HG03045 (cell line): ENCODE measurements around the gene OCIAD2.
"Not testable (repeated sequence)": the region's sequence is repeated elsewhere in the genome, so short reads cannot be mapped to it uniquely, and the experiment has no call there.

ENCODE experiments used
- ATAC-seq: cut with Tn5 transposase; IDR thresholded peaks from one replicate; pipeline ENCODE4 v1.9.1; 2021; ENCODE audit warnings: mild to moderate bottlenecking, moderate library complexity; ENCODE audit not compliant: unreplicated experiment

OCIAD2 gene

GRCh38 chr4:48907706-48908477, 1.3 kb upstream of the OCIAD2 start:
- ATAC-seq, result no peak

GRCh38 chr4:48905363-48906015, 1.1 kb downstream of the OCIAD2 start:
- no peak for ATAC-seq

- ATAC-seq, result no peak
Observed at GRCh38 chr4:48904541-48905142, 1.9 kb downstream of the OCIAD2 start.

GRCh38 chr4:48904101-48904500, 2.5 kb downstream of the OCIAD2 start:
- no peak for ATAC-seq

GRCh38 chr4:48902266-48902665, 4.3 kb downstream of the OCIAD2 start:
- no peak for ATAC-seq

- no peak for ATAC-seq
Observed at GRCh38 chr4:48901196-48901595, 5.4 kb downstream of the OCIAD2 start.

GRCh38 chr4:48899950-48900349, 6.6 kb downstream of the OCIAD2 start:
- ATAC-seq, result no peak

GRCh38 chr4:48899432-48899749, 7.2 kb downstream of the OCIAD2 start:
- no peak for ATAC-seq

- ATAC-seq, result no peak
Observed at GRCh38 chr4:48898733-48899431, 7.7 kb downstream of the OCIAD2 start.

- ATAC-seq, result no peak
Observed at GRCh38 chr4:48896845-48897244, 9.7 kb downstream of the OCIAD2 start.

GRCh38 chr4:48891028-48891619, 15.4 kb downstream of the OCIAD2 start:
- no peak for ATAC-seq

GRCh38 chr4:48889750-48890149, 16.8 kb downstream of the OCIAD2 start:
- ATAC-seq, result not testable (repeated sequence)

- ATAC-seq, result not testable (repeated sequence)
Observed at GRCh38 chr4:48881646-48882045, 24.9 kb downstream of the OCIAD2 start.

GRCh38 chr4:48879561-48880442, 26.8 kb downstream of the OCIAD2 start:
- no peak for ATAC-seq

GRCh38 chr4:48877827-48878535, 28.6 kb downstream of the OCIAD2 start:
- ATAC-seq, result no peak

GRCh38 chr4:48864696-48865095, 41.9 kb downstream of the OCIAD2 start:
- not testable (repeated sequence) for ATAC-seq

GRCh38 chr4:48863728-48864127, 42.8 kb downstream of the OCIAD2 start:
- no peak for ATAC-seq

GRCh38 chr4:48862661-48863060, 43.9 kb downstream of the OCIAD2 start:
- ATAC-seq, result no peak

GRCh38 chr4:48862038-48862437, 44.5 kb downstream of the OCIAD2 start:
- no peak for ATAC-seq

GRCh38 chr4:48858130-48858529, 48.4 kb downstream of the OCIAD2 start:
- no peak for ATAC-seq
